Karpas-422 (cell line): Measurements from ENCODE around the gene GFPT2. TPM values are rescaled to one million over a fixed set of nuclear protein-coding genes. Genes with fewer than 3 reads are reported as not detected.

Source experiments
- DNase-seq: peaks from one replicate; pipeline ENCODE4 v3.0.0-alpha.2; 2015
- H2AFZ ChIP-seq: fragments of 200-600 bp; sonication (generic); 2 replicates; pipeline ENCODE4 v1.6.1; 2014; ENCODE audit warnings: antibody characterized with exemption, low read length, mixed read lengths
- H3K27ac ChIP-seq: fragments of 200-600 bp; sonication (generic); 2 replicates; pipeline ENCODE4 v1.5.1; 2014; ENCODE audit warnings: mild to moderate bottlenecking, low read length, moderate library complexity
- H3K27me3 ChIP-seq: fragments of 200-600 bp; sonication (generic); 2 replicates; pipeline ENCODE4 v1.6.1; 2014; ENCODE audit warnings: low read length, mixed read lengths
- H3K36me3 ChIP-seq: fragments of 200-600 bp; sonication (generic); 2 replicates; pipeline ENCODE4 v1.6.1; 2014; ENCODE audit warnings: low read length, mixed read lengths; ENCODE audit not compliant: insufficient read depth
- H3K4me1 ChIP-seq: fragments of 200-600 bp; sonication (generic); 2 replicates; pipeline ENCODE4 v1.6.1; 2014; ENCODE audit warnings: mild to moderate bottlenecking, low read length, mixed read lengths
- H3K4me2 ChIP-seq: fragments of 200-600 bp; sonication (generic); 2 replicates; pipeline ENCODE4 v1.6.1; 2014; ENCODE audit warnings: low read length, low read depth, mild to moderate bottlenecking; ENCODE audit not compliant: poor library complexity, severe bottlenecking
- H3K4me3 ChIP-seq: fragments of 200-600 bp; sonication (generic); 2 replicates; pipeline ENCODE4 v1.5.1; 2014; ENCODE audit warnings: mild to moderate bottlenecking, antibody characterized with exemption, low read length, mixed read lengths
- H3K79me2 ChIP-seq: fragments of 200-600 bp; sonication (generic); 2 replicates; pipeline ENCODE4 v1.6.1; 2014; ENCODE audit warnings: mild to moderate bottlenecking, low read length, mixed read lengths
- H3K9ac ChIP-seq: fragments of 200-600 bp; sonication (generic); 2 replicates; pipeline ENCODE4 v1.6.0; 2014; ENCODE audit warnings: low read length
- H3K9me2 ChIP-seq: fragments of 200-600 bp; sonication (generic), shearing (Covaris generic); replicated peaks from 2 replicates; pipeline ENCODE4 v1.6.0; 2014; ENCODE audit warnings: mild to moderate bottlenecking, low read length, moderate library complexity; ENCODE audit not compliant: insufficient read depth
- H3K9me3 ChIP-seq: fragments of 300-700, 200-600 bp; sonication (generic); 2 replicates; pipeline ENCODE4 v1.6.1; 2014; ENCODE audit warnings: low read length, mixed read lengths
- H4K20me1 ChIP-seq: fragments of 200-600 bp; sonication (generic); 2 replicates; pipeline ENCODE4 v1.6.1; 2014; ENCODE audit warnings: mild to moderate bottlenecking, antibody characterized with exemption, low read length, low read depth; ENCODE audit not compliant: insufficient read depth
- total RNA-seq: library from RNA; depleted of rRNA; stranded (reverse); fragments of >200 nt; shearing (Covaris generic); gene quantifications from 2 replicates; pipeline ENCODE4 v1.2.3, GENCODE V29; 2014; ENCODE audit warnings: low replicate concordance

Gene GFPT2
- total RNA-seq, 1 experiment from 2014 or later, result 11.7 TPM

- Histone ChIP-seq H3K27me3 (no peaks in the 10 kb centered on the region), H3K9me2 (no peaks in the 10 kb centered on the region), H3K36me3 (no peaks in the 10 kb centered on the region), H3K9me3 (no peaks in the 10 kb centered on the region), H3K4me2 (no peak overlapping the region), H2AFZ (no peak overlapping the region), H3K4me1 (no peaks in the 10 kb centered on the region), H3K27ac (no peak overlapping the region), H4K20me1 (no peaks in the 10 kb centered on the region), H3K79me2 (no peaks in the 10 kb centered on the region), H3K4me3 (no peak overlapping the region), H3K9ac (no peak overlapping the region)
- no peak for DNase-seq
Measured at GRCh38 chr5:180380856-180381255, 27.7 kb upstream of the GFPT2 start.

DNA sequence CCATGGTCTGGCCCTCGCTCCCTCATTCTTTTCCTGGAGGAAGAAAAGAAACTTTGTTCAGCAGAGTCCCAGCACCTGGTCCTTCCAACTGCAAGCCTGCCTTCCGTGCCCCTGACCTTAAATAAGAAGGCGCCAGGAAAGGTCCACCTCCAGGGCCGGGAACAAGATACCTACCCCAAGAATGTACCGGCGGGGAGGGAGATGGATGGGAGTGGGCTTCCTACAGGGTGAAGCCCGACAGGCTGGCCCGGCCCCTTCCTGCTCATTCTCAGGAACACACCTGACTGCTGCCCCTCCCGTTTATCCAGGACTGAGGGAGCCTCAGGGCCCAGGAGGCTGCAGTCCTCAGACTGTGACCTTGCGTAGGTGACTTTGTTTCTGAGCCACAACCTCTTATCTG lies 27.3 kb upstream of the GFPT2 start:
- DNase-seq, result no peak
- no peaks in the 10 kb centered on the region for H3K9me2 ChIP-seq
- no peaks in the 10 kb centered on the region for H3K4me1 ChIP-seq
- no peak overlapping the region for H3K4me2 ChIP-seq
- no peaks in the 10 kb centered on the region for H3K9me3 ChIP-seq
- H3K79me2 ChIP-seq, result no peaks in the 10 kb centered on the region
- no peak overlapping the region for H2AFZ ChIP-seq
- H3K27ac ChIP-seq, result no peak overlapping the region
- no peaks in the 10 kb centered on the region for H3K27me3 ChIP-seq
- no peaks in the 10 kb centered on the region for H3K36me3 ChIP-seq
- H4K20me1 ChIP-seq, result no peaks in the 10 kb centered on the region
- H3K9ac ChIP-seq, result no peak overlapping the region
- no peak overlapping the region for H3K4me3 ChIP-seq

GRCh38 chr5:180379355-180380070 lies 26.4 kb upstream of the GFPT2 start:
- H2AFZ ChIP-seq, result no peak overlapping the region
- H3K9me2 ChIP-seq, result no peaks in the 10 kb centered on the region
- DNase-seq, result no peak
- no peaks in the 10 kb centered on the region for H4K20me1 ChIP-seq
- H3K9me3 ChIP-seq, result no peaks in the 10 kb centered on the region
- no peak overlapping the region for H3K4me2 ChIP-seq
- no peak overlapping the region for H3K4me3 ChIP-seq
- H3K27ac ChIP-seq, result no peak overlapping the region
- H3K4me1 ChIP-seq, result no peaks in the 10 kb centered on the region
- H3K79me2 ChIP-seq, result no peaks in the 10 kb centered on the region
- H3K9ac ChIP-seq, result no peak overlapping the region
- no peaks in the 10 kb centered on the region for H3K27me3 ChIP-seq
- H3K36me3 ChIP-seq, result no peaks in the 10 kb centered on the region

GRCh38 chr5:180378438-180379344 lies 25.6 kb upstream of the GFPT2 start:
- DNase-seq, result no peak
- Histone ChIP-seq H3K4me3 (no peak overlapping the region), H4K20me1 (no peaks in the 10 kb centered on the region), H2AFZ (no peak overlapping the region), H3K4me2 (no peak overlapping the region), H3K27me3 (no peaks in the 10 kb centered on the region), H3K36me3 (no peaks in the 10 kb centered on the region), H3K27ac (no peak overlapping the region), H3K9ac (no peak overlapping the region), H3K79me2 (no peaks in the 10 kb centered on the region), H3K4me1 (no peaks in the 10 kb centered on the region), H3K9me2 (no peaks in the 10 kb centered on the region), H3K9me3 (no peaks in the 10 kb centered on the region)

GRCh38 chr5:180377556-180378197 lies 24.5 kb upstream of the GFPT2 start:
- Histone ChIP-seq H3K79me2 (no peaks in the 10 kb centered on the region), H3K9me2 (no peaks in the 10 kb centered on the region), H3K4me2 (no peak overlapping the region), H2AFZ (no peak overlapping the region), H3K4me3 (no peak overlapping the region), H3K4me1 (no peaks in the 10 kb centered on the region), H3K27ac (no peak overlapping the region), H3K36me3 (no peaks in the 10 kb centered on the region), H4K20me1 (no peaks in the 10 kb centered on the region), H3K27me3 (no peaks in the 10 kb centered on the region), H3K9me3 (no peaks in the 10 kb centered on the region), H3K9ac (no peak overlapping the region)
- no peak for DNase-seq

DNA sequence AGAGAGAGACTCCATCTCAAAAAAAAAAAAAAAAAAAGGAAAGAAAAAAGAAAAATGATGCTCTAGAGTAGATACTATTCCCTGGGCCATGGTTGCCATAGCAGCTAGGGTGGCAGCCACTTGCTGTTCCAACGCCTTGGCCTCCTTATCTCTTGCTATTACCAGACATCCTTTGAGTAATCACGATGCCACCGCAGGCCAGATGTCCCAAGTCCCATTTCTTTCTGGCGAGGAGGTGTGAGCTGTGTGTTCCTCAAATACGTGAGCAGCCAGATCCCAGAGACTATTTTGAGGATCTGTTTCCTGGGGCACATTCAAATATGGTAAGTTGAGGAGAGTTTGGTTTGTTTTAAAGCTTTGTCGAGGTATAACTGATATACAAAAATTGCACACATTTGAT lies 23.4 kb upstream of the GFPT2 start:
- H2AFZ ChIP-seq, result no peak overlapping the region

GRCh38 chr5:180375955-180376354 lies 22.8 kb upstream of the GFPT2 start:
- Histone ChIP-seq H3K9me3 (no peaks in the 10 kb centered on the region), H3K79me2 (no peaks in the 10 kb centered on the region), H3K27ac (no peak overlapping the region), H2AFZ (no peak overlapping the region), H3K4me2 (no peak overlapping the region), H3K27me3 (no peaks in the 10 kb centered on the region), H4K20me1 (no peaks in the 10 kb centered on the region), H3K9me2 (no peaks in the 10 kb centered on the region), H3K4me3 (no peak overlapping the region), H3K4me1 (no peaks in the 10 kb centered on the region), H3K9ac (no peak overlapping the region), H3K36me3 (no peaks in the 10 kb centered on the region)
- no peak for DNase-seq

More for the DNA sequence above, 23.4 kb upstream of the GFPT2 start:
- H3K4me3 ChIP-seq, result no peak overlapping the region
- DNase-seq, result no peak
- H3K4me2 ChIP-seq, result no peak overlapping the region
- no peaks in the 10 kb centered on the region for H3K9me2 ChIP-seq
- H3K27me3 ChIP-seq, result no peaks in the 10 kb centered on the region
- H3K79me2 ChIP-seq, result no peaks in the 10 kb centered on the region
- no peaks in the 10 kb centered on the region for H3K9me3 ChIP-seq
- no peak overlapping the region for H3K27ac ChIP-seq
- H3K4me1 ChIP-seq, result no peaks in the 10 kb centered on the region
- H3K36me3 ChIP-seq, result no peaks in the 10 kb centered on the region
- H4K20me1 ChIP-seq, result no peaks in the 10 kb centered on the region
- no peak overlapping the region for H3K9ac ChIP-seq

DNA sequence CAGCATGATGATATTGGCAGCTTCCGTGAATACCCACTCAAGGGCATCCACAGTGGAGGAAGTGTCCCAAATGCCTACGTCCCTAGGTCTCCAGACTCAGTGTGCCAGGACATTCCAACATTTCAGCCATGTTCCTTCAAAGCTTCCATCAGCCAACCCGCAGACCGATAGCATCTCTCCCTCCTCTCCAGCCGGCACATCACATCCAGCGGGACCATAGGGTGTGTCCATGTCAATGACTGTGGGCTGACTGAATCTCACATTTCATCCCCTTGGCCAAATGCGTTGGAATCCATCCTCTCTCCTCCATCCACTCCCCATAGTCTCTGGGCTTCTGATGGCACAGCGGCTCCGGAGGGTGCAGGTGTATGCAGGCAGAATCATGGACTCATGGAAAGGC lies 22.2 kb upstream of the GFPT2 start:
- Histone ChIP-seq H4K20me1 (no peaks in the 10 kb centered on the region), H3K27ac (no peak overlapping the region), H3K27me3 (no peaks in the 10 kb centered on the region), H3K9ac (no peak overlapping the region), H3K9me3 (no peaks in the 10 kb centered on the region), H3K4me2 (no peak overlapping the region), H3K9me2 (no peaks in the 10 kb centered on the region), H3K4me1 (no peaks in the 10 kb centered on the region), H3K79me2 (no peaks in the 10 kb centered on the region), H2AFZ (no peak overlapping the region), H3K36me3 (no peaks in the 10 kb centered on the region), H3K4me3 (no peak overlapping the region)
- DNase-seq, result no peak
